Measurements from ENCODE around the gene CPSF7. TPM values are rescaled to one million over a fixed set of nuclear protein-coding genes. Genes with fewer than 3 reads are reported as not detected.

The CPSF7 gene

GRCh38 chr11:61354208-61354607 is 75.6 kb downstream of the CPSF7 start:
- H3K4me3 ChIP-seq (ENCODE audit: low read length in 2 of 2) = no peak overlapping the region
- no peak overlapping the region for H2AK5ac ChIP-seq (ENCODE audit: low read depth, low read length)
- H3K79me1 ChIP-seq (ENCODE audit: low read depth, low read length) = no peaks in the 10 kb centered on the region
- no peak for DNase-seq (ENCODE audit: low spot score)
- no peak overlapping the region for H2BK12ac ChIP-seq (ENCODE audit: low read length)
- H3K4ac ChIP-seq (ENCODE audit: low read length) = no peak overlapping the region
- no peak overlapping the region for H3K14ac ChIP-seq (ENCODE audit: low read length)
- no peak overlapping the region for H2AFZ ChIP-seq (ENCODE audit: low read length)
- H3K18ac ChIP-seq (ENCODE audit: low read length) = no peak overlapping the region
- H3K4me2 ChIP-seq (ENCODE audit: insufficient read depth, low read length, poor library complexity, severe bottlenecking) = no peak overlapping the region
- H4K8ac ChIP-seq (ENCODE audit: low read depth, low read length) = no peak overlapping the region
- peaks cover 9 to 35% of the 10 kb centered on the region in 2 donors for H3K36me3 ChIP-seq (replicated peaks in 1 of 2; ENCODE audit: control insufficient read depth in 2 of 2, insufficient read depth in 2 of 2, low read length in 2 of 2)
- no peaks in the 10 kb centered on the region for H3K4me1 ChIP-seq (ENCODE audit: control insufficient read depth in 2 of 2, insufficient read depth in 1 of 2, low read depth in 1 of 2, low read length in 2 of 2)
- H2BK5ac ChIP-seq (ENCODE audit: low read length) = no peak overlapping the region
- no peak overlapping the region for H2BK15ac ChIP-seq (ENCODE audit: low read length)
- H3K27ac ChIP-seq (replicated peaks; ENCODE audit: low read length) = no peak overlapping the region
- H3K9me3 ChIP-seq (replicated peaks in 1 of 2; ENCODE audit: control insufficient read depth in 2 of 2, insufficient read depth in 1 of 2, low read depth in 1 of 2, low read length in 2 of 2) = peaks cover 0 to 3% of the 10 kb centered on the region in 2 donors
- H3K9ac ChIP-seq (ENCODE audit: low read depth, low read length, poor library complexity) = no peak overlapping the region
- no peak overlapping the region for H3K23ac ChIP-seq (ENCODE audit: low read depth, low read length, poor library complexity)
- H2BK120ac ChIP-seq (ENCODE audit: low read depth, low read length) = no peak overlapping the region
- no peaks in the 10 kb centered on the region for H3K27me3 ChIP-seq (ENCODE audit: control insufficient read depth in 3 of 3, insufficient read depth in 3 of 3, low read depth in 1 of 3, low read length in 3 of 3)
- WGBS, 2 donors (ENCODE audit: extremely low coverage in 2 of 2, insufficient read length in 2 of 2, insufficient replicate concordance in 1 of 2) = no CpG with 5 or more reads among the region's 2 CpGs
- no peak overlapping the region for H4K91ac ChIP-seq (ENCODE audit: low read depth, low read length, poor library complexity)

DNA sequence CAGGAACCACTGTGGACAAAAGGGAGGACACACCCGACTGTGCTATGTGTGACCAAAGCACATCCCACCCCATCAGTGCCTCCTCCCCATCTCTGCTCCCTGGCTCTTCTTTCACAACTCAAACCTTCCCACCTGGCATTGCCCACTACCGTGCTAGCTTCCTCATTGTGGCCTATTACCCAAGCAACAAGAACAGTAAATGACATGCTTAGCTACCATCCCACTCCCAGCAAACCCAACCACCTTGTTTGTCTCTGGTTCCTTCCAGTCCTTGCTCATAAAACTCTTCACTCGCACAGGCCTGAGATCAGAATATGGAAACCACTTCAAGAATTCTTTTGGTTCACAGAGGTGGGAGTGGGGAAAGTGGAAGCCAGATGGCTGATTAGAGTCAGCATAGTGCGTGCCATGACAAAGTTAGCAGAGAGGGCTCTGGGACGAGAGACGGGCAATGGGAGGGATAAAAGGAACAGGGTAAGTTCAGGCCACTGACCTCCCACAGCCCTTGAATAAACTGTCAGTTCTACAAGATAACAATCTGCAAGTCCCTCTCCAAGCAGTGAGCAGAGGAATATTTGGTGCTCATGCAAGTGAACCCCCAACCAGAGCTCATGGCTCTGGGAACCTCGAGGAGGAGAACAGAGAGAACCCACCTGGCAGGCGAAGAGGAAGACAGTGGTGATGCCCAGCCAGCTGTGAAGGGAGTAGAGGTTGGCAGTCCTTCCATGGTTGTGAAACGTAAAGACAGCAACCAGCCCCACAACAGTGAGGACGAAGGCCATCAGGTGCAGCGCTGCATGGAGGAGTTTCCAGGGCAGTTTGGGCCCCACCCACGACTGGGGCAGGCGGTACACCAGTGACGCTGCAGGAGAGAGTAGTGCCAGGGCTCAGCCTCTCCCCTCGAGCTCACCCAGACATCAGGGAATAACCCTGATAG is 76.4 kb downstream of the CPSF7 start:
- Histone ChIP-seq H3K9me3 (replicated peaks in 1 of 2; ENCODE audit: control insufficient read depth in 2 of 2, insufficient read depth in 1 of 2, low read depth in 1 of 2, low read length in 2 of 2) (peaks cover 0 to 3% of the 10 kb centered on the region in 2 donors), H4K8ac (ENCODE audit: low read depth, low read length) (no peak overlapping the region), H2AK5ac (ENCODE audit: low read depth, low read length) (no peak overlapping the region), H3K14ac (ENCODE audit: low read length) (no peak overlapping the region), H3K9ac (ENCODE audit: low read depth, low read length, poor library complexity) (no peak overlapping the region), H3K79me1 (ENCODE audit: low read depth, low read length) (no peaks in the 10 kb centered on the region), H3K36me3 (replicated peaks in 1 of 2; ENCODE audit: control insufficient read depth in 2 of 2, insufficient read depth in 2 of 2, low read length in 2 of 2) (peaks cover 13 to 43% of the 10 kb centered on the region in 2 donors), H3K4ac (ENCODE audit: low read length) (no peak overlapping the region), H2BK15ac (ENCODE audit: low read length) (no peak overlapping the region), H2BK120ac (ENCODE audit: low read depth, low read length) (no peak overlapping the region), H2BK5ac (ENCODE audit: low read length) (no peak overlapping the region), H4K91ac (ENCODE audit: low read depth, low read length, poor library complexity) (no peak overlapping the region), H3K23ac (ENCODE audit: low read depth, low read length, poor library complexity) (no peak overlapping the region), H2AFZ (ENCODE audit: low read length) (no peak overlapping the region), H2BK12ac (ENCODE audit: low read length) (no peak overlapping the region), H3K27me3 (ENCODE audit: control insufficient read depth in 3 of 3, insufficient read depth in 3 of 3, low read depth in 1 of 3, low read length in 3 of 3) (no peaks in the 10 kb centered on the region), H3K4me1 (ENCODE audit: control insufficient read depth in 2 of 2, insufficient read depth in 1 of 2, low read depth in 1 of 2, low read length in 2 of 2) (no peaks in the 10 kb centered on the region), H3K4me3 (ENCODE audit: low read length in 2 of 2) (peak overlapping the region in 1 of 2 donors; percentile 27), H3K18ac (ENCODE audit: low read length) (no peak overlapping the region), H3K4me2 (ENCODE audit: insufficient read depth, low read length, poor library complexity, severe bottlenecking) (no peak overlapping the region), H3K27ac (replicated peaks; ENCODE audit: low read length) (no peak overlapping the region)
- no CpG with 5 or more reads among the region's 15 CpGs for WGBS, 2 donors (ENCODE audit: extremely low coverage in 2 of 2, insufficient read length in 2 of 2, insufficient replicate concordance in 1 of 2)
- DNase-seq (ENCODE audit: low spot score) = no peak

Small RNA genes lying within 50 kb of the gene (small RNA-seq; reads per million reads assigned to genes)
- not detected for gene RN7SL23P (ENCODE audit: insufficient read depth)

Measured in neuronal stem cell (in vitro differentiated cells).